Measurements from ENCODE around the gene PGLYRP2. TPM values are rescaled to one million over a fixed set of nuclear protein-coding genes. Genes with fewer than 3 reads are reported as not detected.

Gene PGLYRP2
- total RNA-seq, 1 donor from 2014 or later, result not detected

GRCh38 chr19:15445807-15446376 is 33.4 kb downstream of the PGLYRP2 start:
- Mint-ChIP-seq H3K4me1 (peaks cover 8% of the 10 kb centered on the region), H3K27me3 (ENCODE audit: low read depth) (peaks cover 4% of the 10 kb centered on the region), H3K9me3 (no peaks in the 10 kb centered on the region), H3K27ac (no peak overlapping the region), H3K36me3 (peaks cover 4% of the 10 kb centered on the region), H3K4me3 (no peak overlapping the region)
- TF ChIP-seq CTCF (IDR thresholded peaks at IDR 0.05; ENCODE audit: unreplicated experiment), result no peak
- no peak for DNase-seq (ENCODE audit: low spot score in 2 of 2, unreplicated experiment in 2 of 2)

GRCh38 chr19:15445227-15445605 is 34.1 kb downstream of the PGLYRP2 start:
- H3K9me3 Mint-ChIP-seq, result no peaks in the 10 kb centered on the region
- no peak overlapping the region for H3K27ac Mint-ChIP-seq
- no peak overlapping the region for H3K4me3 Mint-ChIP-seq
- peaks cover 6% of the 10 kb centered on the region for H3K4me1 Mint-ChIP-seq
- no peak for DNase-seq (ENCODE audit: low spot score in 2 of 2, unreplicated experiment in 2 of 2)
- H3K36me3 Mint-ChIP-seq, result peaks cover 4% of the 10 kb centered on the region
- H3K27me3 Mint-ChIP-seq (ENCODE audit: low read depth), result no peaks in the 10 kb centered on the region
- TF ChIP-seq CTCF (IDR thresholded peaks at IDR 0.05; ENCODE audit: unreplicated experiment), result no peak

GRCh38 chr19:15444505-15445226 is 34.6 kb downstream of the PGLYRP2 start:
- TF ChIP-seq CTCF (IDR thresholded peaks at IDR 0.05; ENCODE audit: unreplicated experiment), result no peak
- H3K9me3 Mint-ChIP-seq, result no peaks in the 10 kb centered on the region
- peaks cover 4% of the 10 kb centered on the region for H3K36me3 Mint-ChIP-seq
- no peak for DNase-seq (ENCODE audit: low spot score in 2 of 2, unreplicated experiment in 2 of 2)
- no peak overlapping the region for H3K27ac Mint-ChIP-seq
- no peaks in the 10 kb centered on the region for H3K27me3 Mint-ChIP-seq (ENCODE audit: low read depth)
- H3K4me3 Mint-ChIP-seq, result no peak overlapping the region
- H3K4me1 Mint-ChIP-seq, result peaks cover 6% of the 10 kb centered on the region

GRCh38 chr19:15443838-15444237 is 35.5 kb downstream of the PGLYRP2 start:
- DNase-seq (ENCODE audit: low spot score in 2 of 2, unreplicated experiment in 2 of 2), result no peak
- Mint-ChIP-seq H3K4me3 (no peak overlapping the region), H3K4me1 (peaks cover 5% of the 10 kb centered on the region), H3K27me3 (ENCODE audit: low read depth) (no peaks in the 10 kb centered on the region), H3K36me3 (peaks cover 4% of the 10 kb centered on the region), H3K27ac (no peak overlapping the region), H3K9me3 (no peaks in the 10 kb centered on the region)
- TF ChIP-seq CTCF (IDR thresholded peaks at IDR 0.05; ENCODE audit: unreplicated experiment), result no peak

- H3K4me3 Mint-ChIP-seq, result no peak overlapping the region
- no peak overlapping the region for H3K27ac Mint-ChIP-seq
- no peak for TF ChIP-seq CTCF (IDR thresholded peaks at IDR 0.05; ENCODE audit: unreplicated experiment)
- H3K27me3 Mint-ChIP-seq (ENCODE audit: low read depth), result no peaks in the 10 kb centered on the region
- no peaks in the 10 kb centered on the region for H3K9me3 Mint-ChIP-seq
- peaks cover 4% of the 10 kb centered on the region for H3K36me3 Mint-ChIP-seq
- no peak for DNase-seq (ENCODE audit: low spot score in 2 of 2, unreplicated experiment in 2 of 2)
- H3K4me1 Mint-ChIP-seq, result no peaks in the 10 kb centered on the region
Measured at GRCh38 chr19:15443325-15443724, 36.0 kb downstream of the PGLYRP2 start.
